Renal pelvis (tissue), 4 donors: ENCODE results near the gene NFAM1. TPM values are rescaled to one million over a fixed set of nuclear protein-coding genes. Genes with fewer than 3 reads are reported as not detected.

Experiments
- DNase-seq: peaks from one replicate; pipeline ENCODE4 v3.0.0-alpha.2; 2013
- polyA plus RNA-seq, 3 donors: library from polyadenylated mRNA; unstranded; fragments of 120-200 nt; gene quantifications; one replicate each; pipeline ENCODE4 v1.2.1, GENCODE V29; 2013; ENCODE audit not compliant: insufficient read length in 3 of 3

The NFAM1 gene
- polyA plus RNA-seq, 3 donors, result 0.82 to 1.2 (median 1.0) TPM

- no peak for DNase-seq
These were observed 15.5 kb downstream of the NFAM1 start for GRCh38 chr22:42416671-42417230.

- no peak for DNase-seq
These were observed 17.5 kb downstream of the NFAM1 start for GRCh38 chr22:42414565-42415303.

DNA sequence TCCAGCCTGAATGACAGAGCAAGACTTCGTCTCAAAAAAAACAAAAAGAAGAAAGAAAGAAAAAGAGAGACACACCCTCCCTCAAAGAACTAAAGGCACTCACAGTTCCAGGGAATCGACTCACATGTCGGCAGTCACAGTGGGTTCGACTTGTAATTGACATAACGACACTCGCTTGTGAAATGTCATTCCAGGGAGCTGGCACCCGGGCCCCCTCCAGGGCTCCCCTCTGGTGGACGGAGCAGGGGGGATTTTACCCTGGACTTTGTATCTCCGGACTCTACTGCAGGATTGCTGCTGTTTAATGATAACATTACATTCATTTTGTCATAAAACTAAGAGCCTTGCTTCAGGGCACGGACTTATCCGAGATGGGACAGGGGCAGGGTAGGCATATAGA, 18.2 kb downstream of the NFAM1 start:
- no peak for DNase-seq

DNA sequence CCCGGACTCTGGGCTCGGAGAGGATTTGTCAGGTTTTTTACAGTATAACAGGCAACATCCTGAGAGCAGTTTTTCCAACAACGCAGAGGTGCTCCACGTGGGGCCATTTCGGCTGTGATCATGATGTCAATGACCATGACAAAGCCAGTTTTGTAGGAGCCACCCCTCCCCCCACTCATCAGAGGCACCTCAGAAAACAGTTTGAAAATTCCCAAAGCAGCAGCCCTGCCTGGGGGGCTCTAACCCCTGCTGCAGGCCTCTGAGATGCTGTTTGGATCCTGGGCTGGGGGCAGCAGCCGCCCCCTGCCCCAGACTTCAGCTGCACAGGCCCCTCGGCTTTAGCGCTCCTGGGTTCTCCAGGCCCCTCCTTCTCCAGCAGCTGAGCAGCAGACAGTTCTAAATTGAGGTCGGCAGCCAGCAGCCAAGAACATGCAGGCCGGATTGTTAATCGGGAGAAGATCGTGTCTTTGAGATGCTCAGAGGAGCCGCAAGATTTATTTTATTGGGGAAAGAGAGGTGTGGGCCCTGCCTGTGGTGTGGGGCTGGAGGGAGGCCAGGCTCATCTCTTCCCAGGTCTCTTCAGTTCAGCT, 19.4 kb downstream of the NFAM1 start:
- DNase-seq, result no peak

GRCh38 chr22:42410708-42411107, 21.5 kb downstream of the NFAM1 start:
- no peak for DNase-seq

DNA sequence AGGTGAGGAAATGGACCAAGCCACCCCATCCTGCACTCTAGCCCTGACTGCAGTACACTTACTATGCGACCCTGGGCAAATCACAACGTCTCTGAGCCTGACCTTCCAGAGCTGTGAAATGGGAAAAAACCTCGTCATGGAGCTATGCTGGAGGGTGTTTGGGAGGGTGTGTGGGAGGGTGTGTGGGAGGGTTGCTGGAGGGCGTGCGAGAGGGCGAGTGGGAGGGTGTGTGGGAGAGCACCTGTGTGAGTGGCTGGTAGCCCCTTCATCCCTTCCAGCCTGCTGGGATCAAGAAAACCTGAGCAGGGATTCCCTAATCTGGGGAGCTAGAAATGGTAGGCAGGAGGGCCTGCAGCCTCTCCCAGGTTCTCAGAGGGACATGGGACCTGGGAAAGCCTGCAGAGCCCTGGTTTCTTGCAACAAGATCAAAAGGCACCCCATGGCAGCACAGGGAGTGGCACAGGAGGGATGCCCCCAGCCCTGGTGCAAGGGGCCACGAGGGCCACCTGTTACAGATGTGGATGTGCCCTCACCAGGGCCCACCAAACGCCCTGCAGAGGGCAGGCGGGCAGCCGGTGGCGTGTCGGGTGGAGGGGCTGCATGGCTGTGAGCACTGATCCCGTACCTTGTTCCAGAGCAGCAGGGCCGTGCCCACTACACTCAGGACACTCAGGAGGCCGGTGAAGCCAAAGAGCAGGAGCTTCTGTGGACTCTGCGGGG, 23.2 kb downstream of the NFAM1 start:
- no peak for DNase-seq

DNA sequence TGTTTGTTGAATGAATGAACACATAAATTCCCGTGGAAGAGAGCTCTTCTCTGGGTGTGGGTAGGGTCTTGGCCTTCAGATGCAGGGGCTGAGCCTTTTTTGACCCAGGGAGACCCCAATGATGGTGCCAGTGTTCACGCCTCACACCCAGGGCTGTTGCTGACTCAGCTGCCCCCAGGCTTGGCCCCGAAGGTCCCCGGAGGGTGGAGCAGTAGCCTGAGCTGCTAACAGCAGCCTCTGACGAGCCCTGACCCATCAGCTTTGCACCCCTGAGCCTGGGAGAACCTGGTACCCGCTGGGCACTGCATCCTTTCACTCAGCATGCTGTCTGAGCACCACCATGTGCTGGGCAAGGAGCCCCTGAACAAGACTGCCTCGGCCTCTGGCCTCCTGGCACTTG, 23.9 kb downstream of the NFAM1 start:
- DNase-seq, result no peak

GRCh38 chr22:42404266-42404665, 27.9 kb downstream of the NFAM1 start:
- DNase-seq, result no peak

DNA sequence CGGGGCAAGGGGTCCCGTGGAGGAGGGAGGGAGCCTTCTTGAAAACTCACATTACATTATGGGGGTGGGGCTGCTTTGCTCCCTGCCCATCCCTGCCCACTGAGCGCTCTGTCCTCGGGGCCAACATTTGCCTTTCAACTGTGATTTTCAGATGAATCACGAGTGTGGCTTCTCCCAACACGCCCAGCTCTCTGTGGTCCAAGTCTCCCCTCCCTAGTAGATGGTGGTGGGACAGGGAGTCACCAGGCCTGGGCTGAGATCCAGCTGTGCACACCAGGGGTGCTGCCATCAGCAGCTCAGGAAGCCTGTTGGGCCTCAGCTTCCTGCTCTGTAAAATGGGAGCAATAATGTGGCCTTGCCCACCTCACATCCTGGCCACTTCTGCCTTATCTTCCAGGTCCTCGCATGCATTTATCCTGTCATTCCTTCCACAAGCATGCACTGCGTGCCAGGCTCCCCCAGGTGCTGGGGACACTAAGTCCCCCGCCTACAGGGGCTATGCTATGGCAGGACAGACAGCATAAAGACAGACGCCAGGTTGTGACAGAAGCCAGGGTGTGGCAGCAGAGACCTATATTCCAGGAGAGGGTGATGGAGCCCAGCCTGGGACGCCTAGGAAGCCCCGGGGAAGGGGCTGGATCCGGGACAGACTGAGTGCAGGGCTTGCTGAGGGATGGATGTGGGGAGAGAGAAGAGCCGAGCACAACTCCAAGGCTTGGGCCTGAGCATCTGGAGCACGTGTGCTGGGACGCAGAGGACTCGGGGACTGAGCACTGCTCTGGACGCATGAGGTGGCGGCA, 30.5 kb downstream of the NFAM1 start:
- DNase-seq, result no peak

DNA sequence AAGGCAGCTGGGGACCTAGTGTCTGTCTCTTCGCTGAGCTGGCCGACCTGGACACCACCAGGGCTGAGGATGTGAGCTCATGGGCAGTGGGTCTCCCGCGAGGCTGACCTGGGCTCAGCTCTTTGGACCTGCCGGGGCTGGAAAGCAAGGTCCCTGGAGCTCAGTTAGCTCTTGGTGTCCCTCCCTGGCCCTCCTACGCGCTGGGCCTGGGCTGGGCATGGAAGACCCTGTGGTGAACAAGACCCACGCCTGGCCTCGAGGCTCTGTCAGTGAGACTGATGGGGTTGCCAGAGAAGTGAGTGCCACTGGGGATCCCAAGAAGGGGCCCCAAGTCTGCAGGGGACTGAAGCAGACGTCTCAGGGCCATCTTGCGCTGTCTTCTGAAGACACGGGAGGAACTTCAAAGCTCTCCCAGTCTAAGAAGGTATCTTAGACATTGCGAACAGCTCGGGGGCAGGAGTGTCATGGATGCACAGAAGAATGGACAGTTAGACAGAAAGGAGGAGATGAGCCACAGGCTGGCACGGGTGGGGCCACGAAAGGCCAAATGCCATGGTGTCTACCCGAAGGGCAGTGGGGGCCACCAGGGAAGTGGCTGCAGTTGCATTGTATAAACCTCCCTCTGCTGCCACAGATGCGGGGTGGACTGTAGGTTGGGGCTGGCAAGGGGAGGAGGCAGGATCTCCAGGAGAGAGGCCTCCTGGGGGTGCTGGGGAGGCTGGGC, 31.2 kb downstream of the NFAM1 start:
- no peak for DNase-seq

- peak; percentile 68 for DNase-seq
These were observed 32.6 kb downstream of the NFAM1 start for GRCh38 chr22:42399315-42400271.

GRCh38 chr22:42397332-42398249, 34.6 kb downstream of the NFAM1 start:
- no peak for DNase-seq

DNA sequence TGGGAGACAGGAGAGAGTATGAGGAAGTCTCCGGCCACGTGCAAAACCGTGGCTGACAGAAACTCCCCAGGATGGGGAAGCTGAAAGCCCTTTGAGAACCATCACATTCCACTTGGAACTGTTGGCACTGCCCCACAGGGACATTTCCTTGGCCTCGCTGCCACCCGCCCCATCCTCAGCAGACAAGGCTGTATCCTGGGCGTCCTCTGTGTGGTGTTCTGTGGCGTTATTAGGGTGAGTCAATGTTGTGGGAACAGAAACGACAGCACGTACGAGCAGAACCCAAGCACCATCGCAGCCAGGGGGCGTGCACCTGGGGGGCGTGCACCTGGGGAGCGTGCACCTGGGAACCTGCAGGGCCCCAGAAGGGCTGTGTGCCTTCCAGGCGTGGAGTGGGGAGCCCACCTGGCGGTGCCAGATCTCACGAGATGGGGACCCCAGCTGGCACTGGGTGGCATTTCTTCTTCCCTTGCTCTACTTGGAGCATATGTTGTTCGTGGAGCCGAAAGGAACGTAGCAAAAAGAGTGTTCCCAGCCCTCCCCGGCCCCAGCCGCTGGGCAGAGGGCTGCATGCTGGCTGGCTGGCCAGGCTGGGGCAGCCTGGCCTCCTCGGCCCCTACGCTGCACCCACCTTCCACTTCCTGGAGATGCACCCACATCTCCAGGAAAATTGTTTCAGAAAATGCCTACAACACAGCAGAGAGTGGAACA, 35.4 kb downstream of the NFAM1 start:
- DNase-seq, result no peak

DNA sequence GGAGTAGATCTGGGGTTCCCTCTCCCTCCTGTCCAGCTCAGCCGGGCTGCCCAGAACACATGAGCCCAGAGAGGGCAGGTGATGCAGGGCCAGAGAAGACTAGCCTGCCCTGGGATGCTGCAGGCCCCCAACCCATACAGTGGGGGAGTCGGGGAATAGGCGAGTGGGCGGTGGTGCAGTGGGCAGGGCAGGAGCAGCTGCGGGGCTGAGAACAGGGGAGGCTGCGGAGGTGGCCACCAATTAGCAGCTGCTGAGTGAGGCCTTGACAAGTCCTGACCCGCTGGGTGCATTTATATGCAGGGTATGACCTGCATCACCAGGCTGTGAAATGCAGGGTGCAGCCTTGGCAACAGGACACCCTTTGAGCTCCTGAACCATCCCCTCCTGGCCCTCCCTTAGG, 43.1 kb downstream of the NFAM1 start:
- DNase-seq, result no peak

DNA sequence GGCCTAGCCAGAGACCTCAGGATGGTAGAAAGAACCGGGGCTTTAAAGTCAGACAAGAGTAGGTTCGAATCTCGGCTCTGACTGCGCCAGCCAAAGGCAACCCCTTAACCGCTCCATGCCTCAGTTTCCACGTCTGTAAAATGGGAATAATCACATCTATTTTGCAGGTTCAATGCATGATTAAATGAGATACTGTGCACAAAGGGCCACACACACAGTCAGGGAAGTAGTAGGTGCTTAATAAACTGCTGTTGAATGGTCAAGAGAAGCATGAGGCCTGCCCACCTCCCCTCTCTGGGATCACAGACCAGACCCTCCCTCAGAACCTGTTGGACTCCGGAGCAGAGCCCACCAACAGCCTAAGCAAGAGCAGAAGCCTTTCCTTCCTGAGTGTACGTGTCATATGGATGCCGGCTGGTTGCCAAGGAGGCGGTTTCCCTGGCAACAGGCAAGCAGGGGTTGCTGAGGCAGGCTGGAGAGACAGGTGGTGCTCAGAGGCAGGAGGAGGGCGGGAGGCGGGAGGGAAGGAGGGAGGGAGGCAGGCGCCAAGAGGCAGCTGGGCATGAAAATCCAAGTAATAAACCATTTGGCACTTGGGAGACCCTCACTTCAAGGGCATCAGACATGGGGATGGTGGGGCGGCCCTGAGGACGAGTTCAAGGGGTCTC, 43.9 kb downstream of the NFAM1 start:
- no peak for DNase-seq

DNA sequence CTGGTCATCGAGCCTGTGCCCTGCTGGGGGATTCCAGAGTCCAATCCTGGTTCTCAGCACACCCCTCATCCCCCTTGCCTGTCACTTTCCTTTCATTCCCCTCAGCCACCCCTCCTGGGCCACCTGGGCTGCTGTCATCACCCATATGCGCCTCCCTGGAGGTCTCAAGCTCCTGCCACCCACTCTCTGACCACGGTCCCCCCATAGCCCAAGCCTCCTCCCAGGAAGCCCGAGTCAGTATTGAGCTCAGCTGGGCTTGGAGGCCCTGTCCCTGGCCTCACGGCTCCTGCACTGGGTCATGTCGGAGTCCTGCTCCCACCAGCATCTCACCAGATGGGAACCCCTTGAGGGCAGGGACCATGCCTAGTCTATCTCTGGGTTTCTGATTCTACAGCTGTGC, 44.6 kb downstream of the NFAM1 start:
- DNase-seq, result no peak

DNA sequence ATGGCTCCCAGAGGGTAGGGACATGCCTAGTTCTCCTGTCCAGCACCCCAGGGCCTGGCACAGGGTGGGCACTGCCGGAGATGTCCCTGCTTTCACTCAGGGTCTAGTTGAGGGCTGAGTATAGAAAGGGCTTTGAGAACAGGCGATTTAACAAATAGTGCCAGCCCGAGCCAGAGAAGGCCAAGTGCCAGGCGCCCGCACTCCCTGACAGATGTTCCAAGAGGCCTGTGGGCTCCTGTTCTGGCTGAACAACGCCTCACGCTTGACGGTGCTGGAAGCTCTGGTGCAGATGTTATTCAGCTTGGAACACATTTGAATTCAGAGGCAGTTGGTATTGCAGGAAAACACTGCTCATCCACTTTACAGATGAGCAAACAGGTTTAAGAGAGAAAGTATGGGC, 46.5 kb downstream of the NFAM1 start:
- no peak for DNase-seq

- DNase-seq, result no peak
These were observed 47.7 kb downstream of the NFAM1 start for GRCh38 chr22:42384506-42384905.
